Kidney (tissue), 14 donors: ENCODE results near the gene LHFPL4. TPM values are rescaled to one million over a fixed set of nuclear protein-coding genes. Genes with fewer than 3 reads are reported as not detected.

Source experiments
- DNase-seq, 5 donors: peaks; one replicate each; pipeline ENCODE4 v3.0.0-alpha.2; 2013 to 2020
- FAIRE-seq: peaks from 2 replicates; lab custom pipeline; 2012; peaks lifted over from hg19 to GRCh38; lab: Jason Lieb, UNC
- H3K27ac ChIP-seq, 2 donors: one replicate each; pipeline ENCODE4 v1.7.0; 2013; ENCODE audit warnings: low read depth in 2 of 2, low read length in 2 of 2, inconsistent platforms in 1 of 2
- H3K27me3 ChIP-seq: one replicate; pipeline ENCODE4 v1.7.1; 2013; ENCODE audit warnings: low read length, inconsistent platforms; ENCODE audit not compliant: control insufficient read depth, insufficient read depth
- H3K36me3 ChIP-seq, 3 donors: one replicate each; pipeline versions ENCODE4 v1.7.0 to v1.7.1; 2013; ENCODE audit warnings: low read length in 3 of 3, control low read depth in 1 of 3, inconsistent platforms in 1 of 3; ENCODE audit not compliant: insufficient read depth in 3 of 3, control insufficient read depth in 2 of 3
- H3K4me1 ChIP-seq, 3 donors: one replicate each; pipeline versions ENCODE4 v1.7.0 to v1.7.1; 2013; ENCODE audit warnings: low read length in 3 of 3, inconsistent platforms in 1 of 3, low read depth in 1 of 3; ENCODE audit not compliant: control insufficient read depth in 2 of 3, insufficient read depth in 2 of 3
- H3K4me3 ChIP-seq, 3 donors: one replicate each; pipeline versions ENCODE4 v1.7.0 to v1.8.1; 2013; ENCODE audit warnings: low read length in 3 of 3, control low read depth in 1 of 3, inconsistent platforms in 1 of 3
- H3K9ac ChIP-seq, 3 donors: one replicate each; pipeline versions ENCODE4 v1.7.0 to v1.7.1; 2013; ENCODE audit warnings: low read length in 3 of 3, control low read depth in 1 of 3, inconsistent platforms in 1 of 3
- H3K9me3 ChIP-seq, 3 donors: one replicate each; pipeline versions ENCODE4 v1.7.0 to v1.7.1; 2013; ENCODE audit warnings: low read length in 3 of 3, control low read depth in 1 of 3, inconsistent platforms in 1 of 3; ENCODE audit not compliant: control insufficient read depth in 2 of 3, insufficient read depth in 1 of 3
- intact Hi-C: fragments of 100-400 bp; cut with DNase I; formaldehyde crosslinking; loops from one replicate; pipeline ENCODE4 v1.11.1; 2022
- polyA plus RNA-seq: library from polyadenylated mRNA; stranded (reverse); fragments of 350-450 nt; fragmentation: Illumina TruSeq; extraction: RNeasy Lipid Tissue Mini Kit (QIAGEN cat#74804); gene quantifications from one replicate; pipeline ENCODE4 v1.2.3, GENCODE V29; 2014; ENCODE audit warnings: low read depth, low replicate concordance; ENCODE audit not compliant: insufficient read depth
- total RNA-seq: library from RNA; stranded (reverse); fragmentation: NEBNext Ultra II Directional; extraction: Animal tissue kit (Norgen Biotek cat#: 25700); gene quantifications from one replicate; pipeline ENCODE4 v1.2.1, GENCODE V29; 2021
- TF ChIP-seq, protein P1 (sequence below): IDR thresholded peaks from 3 replicates; pipeline ENCODE4 v1.5.1; 2012; ENCODE audit warnings: mild to moderate bottlenecking, moderate library complexity, borderline replicate concordance; ENCODE audit not compliant: insufficient read depth; ENCODE audit errors: extremely low read depth
- donor health status: control.
- donor health status: control.
- donor health status: control.
- donor health status: control.
- donor health status: control.
- donor health status: DM: yes; HTN: yes; CAD: no.
- donor health status: Normal renal cell carcinoma (clear cell type).

LHFPL4 gene
- total and polyA plus RNA-seq, 2 donors from 2014 or later = 0.25 TPM; not detected in 1

DNA sequence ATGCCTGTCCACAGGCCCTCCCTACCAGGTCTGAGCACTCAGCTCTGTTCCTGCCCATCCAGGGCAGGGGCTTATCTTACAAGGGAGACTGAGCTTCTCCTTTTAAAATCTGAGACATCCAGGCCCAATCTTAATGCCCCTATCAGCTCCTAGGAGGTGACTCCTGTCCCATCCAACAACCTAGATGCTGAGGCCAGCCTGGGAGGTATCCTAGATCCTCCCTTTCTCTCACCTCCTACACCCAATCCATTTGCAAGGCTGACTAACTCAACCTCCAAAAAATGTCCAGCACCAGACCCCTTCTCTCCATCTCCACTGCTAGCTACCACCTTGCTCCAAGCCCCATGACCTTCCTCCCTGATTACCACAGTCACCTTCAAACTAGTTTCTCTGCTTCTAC is 17.4 kb downstream of the LHFPL4 start:
- H3K27ac ChIP-seq = no peak overlapping the region
- H3K4me3 ChIP-seq = no peak overlapping the region
- H3K36me3 ChIP-seq = no peaks in the 10 kb centered on the region
- no peaks in the 10 kb centered on the region for H3K27me3 ChIP-seq
- intact Hi-C loops = no loop called here
- no peaks in the 10 kb centered on the region for H3K4me1 ChIP-seq
- TF ChIP-seq, protein P1, sequence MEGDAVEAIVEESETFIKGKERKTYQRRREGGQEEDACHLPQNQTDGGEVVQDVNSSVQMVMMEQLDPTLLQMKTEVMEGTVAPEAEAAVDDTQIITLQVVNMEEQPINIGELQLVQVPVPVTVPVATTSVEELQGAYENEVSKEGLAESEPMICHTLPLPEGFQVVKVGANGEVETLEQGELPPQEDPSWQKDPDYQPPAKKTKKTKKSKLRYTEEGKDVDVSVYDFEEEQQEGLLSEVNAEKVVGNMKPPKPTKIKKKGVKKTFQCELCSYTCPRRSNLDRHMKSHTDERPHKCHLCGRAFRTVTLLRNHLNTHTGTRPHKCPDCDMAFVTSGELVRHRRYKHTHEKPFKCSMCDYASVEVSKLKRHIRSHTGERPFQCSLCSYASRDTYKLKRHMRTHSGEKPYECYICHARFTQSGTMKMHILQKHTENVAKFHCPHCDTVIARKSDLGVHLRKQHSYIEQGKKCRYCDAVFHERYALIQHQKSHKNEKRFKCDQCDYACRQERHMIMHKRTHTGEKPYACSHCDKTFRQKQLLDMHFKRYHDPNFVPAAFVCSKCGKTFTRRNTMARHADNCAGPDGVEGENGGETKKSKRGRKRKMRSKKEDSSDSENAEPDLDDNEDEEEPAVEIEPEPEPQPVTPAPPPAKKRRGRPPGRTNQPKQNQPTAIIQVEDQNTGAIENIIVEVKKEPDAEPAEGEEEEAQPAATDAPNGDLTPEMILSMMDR = no peak
- FAIRE-seq = no peak
- no peak overlapping the region for H3K9ac ChIP-seq
- H3K9me3 ChIP-seq = no peaks in the 10 kb centered on the region
- no peak for DNase-seq

DNA sequence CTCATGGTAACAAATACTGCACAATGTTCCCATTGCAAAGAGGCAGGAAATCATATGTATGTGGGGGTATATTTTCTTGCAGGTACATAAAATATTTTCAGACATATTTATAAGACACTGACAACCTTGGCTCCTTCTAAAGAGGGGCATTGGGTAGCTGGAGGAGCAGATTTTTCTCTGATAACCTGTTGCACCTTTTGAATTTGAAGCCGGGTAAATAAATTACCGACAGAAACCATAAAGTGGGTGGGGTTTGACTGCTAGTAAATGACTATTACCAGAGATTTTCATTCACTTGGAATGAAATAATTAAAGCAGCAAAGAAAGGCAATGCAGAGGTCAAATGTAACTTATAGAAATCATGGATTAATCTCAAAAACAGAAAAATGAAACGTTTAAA is 19.2 kb downstream of the LHFPL4 start:
- Histone ChIP-seq H3K27ac (no peak overlapping the region), H3K27me3 (no peaks in the 10 kb centered on the region), H3K9ac (no peak overlapping the region), H3K4me1 (no peaks in the 10 kb centered on the region), H3K36me3 (no peaks in the 10 kb centered on the region), H3K9me3 (no peaks in the 10 kb centered on the region), H3K4me3 (no peak overlapping the region)
- TF ChIP-seq, protein P1 = no peak
- DNase-seq (no peak), FAIRE-seq (no peak)
- intact Hi-C loops = no loop called here

DNA sequence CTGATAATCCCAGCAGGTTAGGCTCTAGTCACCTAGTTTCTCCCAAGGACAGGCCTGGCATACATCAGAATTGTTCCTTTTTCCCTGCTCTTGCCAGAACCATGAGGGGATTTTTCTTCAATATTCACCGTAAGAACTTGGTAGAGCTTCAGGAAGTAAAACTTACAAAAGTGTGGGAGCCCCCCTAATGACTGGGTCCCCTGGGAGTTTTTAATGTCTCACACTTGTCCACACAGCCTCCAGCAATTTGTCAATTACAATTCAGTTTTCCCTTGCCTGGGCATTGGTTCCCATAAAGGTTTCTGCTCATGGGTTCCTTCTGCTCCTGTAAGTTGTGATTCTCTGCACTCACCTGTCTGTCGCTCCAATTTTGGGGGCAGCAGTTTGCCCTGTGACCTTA is 28.5 kb downstream of the LHFPL4 start:
- Histone ChIP-seq H3K9me3 (no peaks in the 10 kb centered on the region), H3K36me3 (no peaks in the 10 kb centered on the region), H3K27me3 (no peaks in the 10 kb centered on the region), H3K27ac (no peak overlapping the region), H3K4me3 (no peak overlapping the region), H3K4me1 (no peaks in the 10 kb centered on the region), H3K9ac (no peak overlapping the region)
- intact Hi-C loops = no loop called here
- DNase-seq (no peak), FAIRE-seq (no peak)
- TF ChIP-seq, protein P1 = no peak

DNA sequence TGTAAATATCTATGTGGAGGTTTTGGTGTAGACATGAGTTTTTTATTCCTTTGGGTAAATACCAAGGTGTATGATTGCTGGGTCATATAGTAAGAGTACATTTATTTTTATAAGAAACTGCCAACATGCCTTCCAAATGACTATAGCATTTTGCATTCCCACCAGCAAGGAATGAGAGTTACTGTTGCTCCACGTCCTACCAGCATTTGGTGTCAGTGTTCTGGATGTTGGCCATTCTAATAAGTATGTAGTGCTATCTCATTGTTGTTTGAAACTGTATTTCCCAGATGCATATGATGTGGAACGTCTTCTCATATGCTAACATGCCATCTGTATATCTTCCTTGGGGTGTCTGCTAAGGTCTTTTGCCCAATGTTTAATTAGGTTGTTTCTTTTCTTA is 38.7 kb downstream of the LHFPL4 start:
- FAIRE-seq = no peak

More for the DNA sequence above, 38.7 kb downstream of the LHFPL4 start:
- no peaks in the 10 kb centered on the region for H3K36me3 ChIP-seq
- H3K27ac ChIP-seq = no peak overlapping the region
- H3K4me1 ChIP-seq = no peaks in the 10 kb centered on the region
- H3K9me3 ChIP-seq = no peaks in the 10 kb centered on the region
- no peak overlapping the region for H3K9ac ChIP-seq
- no peak for DNase-seq
- no peaks in the 10 kb centered on the region for H3K27me3 ChIP-seq
- intact Hi-C loops = no loop called here
- TF ChIP-seq, protein P1 = no peak
- H3K4me3 ChIP-seq = no peak overlapping the region
